Hematopoietic multipotent progenitor cell treated with erythropoietin and hydrocortisone succinate and interleukin-3 and kit ligand, for 8 days (in vitro differentiated cells): ENCODE results near the gene RAB3IL1.

Source experiments
- DNase-seq: peaks from one replicate; pipeline ENCODE4 v3.0.0-alpha.2; 2015

RAB3IL1 gene

DNA sequence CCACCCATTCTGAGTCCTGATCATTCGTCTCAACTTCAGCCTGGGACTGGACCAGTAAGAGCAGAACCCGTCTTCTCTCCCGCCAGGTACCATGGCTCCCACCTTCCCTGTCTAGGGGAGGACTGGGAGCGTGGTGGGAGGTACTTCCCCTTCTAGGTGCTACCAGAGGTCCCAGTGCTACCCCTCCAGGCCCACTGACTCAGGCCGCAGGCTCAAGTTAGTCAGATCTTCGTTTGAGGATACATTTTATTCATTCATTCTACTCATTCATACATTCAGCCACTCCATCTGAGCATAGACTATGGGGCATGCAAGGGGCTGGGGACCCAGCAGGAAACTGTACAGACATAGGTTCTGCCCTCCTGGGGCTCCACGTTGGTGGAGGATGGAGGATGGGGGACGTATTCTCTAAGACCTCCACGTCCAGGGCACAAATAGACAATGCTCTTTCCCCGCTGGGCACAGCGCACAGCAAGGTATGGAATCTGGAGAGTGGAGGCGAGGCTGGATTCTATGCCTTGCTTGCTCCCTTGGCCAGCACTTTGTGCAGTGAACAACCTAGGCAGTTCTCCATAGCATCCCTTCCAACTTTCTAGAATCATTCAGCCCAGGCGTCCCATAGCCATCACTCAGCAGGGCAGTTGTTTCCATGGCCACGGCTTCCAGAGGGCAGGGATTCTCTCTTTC lies 1.0 kb upstream of the RAB3IL1 start:
- no peak for DNase-seq

DNA sequence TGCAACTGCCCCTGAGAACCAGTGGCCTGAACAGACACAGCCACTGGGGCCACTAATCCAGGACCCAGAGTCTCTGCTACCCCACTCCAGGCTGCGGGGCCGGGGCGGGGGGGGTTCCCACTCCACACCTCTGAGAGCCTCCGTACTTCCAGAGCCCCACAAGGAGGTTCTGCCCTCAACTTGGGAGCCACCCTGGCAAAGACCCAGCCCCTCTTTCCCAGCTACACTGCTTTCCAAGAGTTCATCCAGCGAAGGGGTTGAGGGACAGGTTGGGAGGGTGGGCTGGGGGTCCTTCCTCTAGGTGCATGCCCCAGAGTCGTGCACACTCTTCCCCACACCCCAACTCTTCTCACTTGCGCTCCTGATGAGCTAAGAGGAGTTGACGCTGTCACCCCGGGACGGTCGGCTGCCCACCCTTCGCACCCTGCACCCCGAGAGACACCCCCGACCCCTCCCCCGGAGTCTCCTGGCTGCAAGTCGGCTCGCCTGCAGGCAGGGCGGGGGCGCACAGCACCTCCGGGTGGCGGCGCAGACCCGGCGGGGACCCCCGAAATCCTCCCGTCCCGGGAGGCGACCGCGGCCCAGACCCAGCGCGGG lies 531 bp downstream of the RAB3IL1 start:
- DNase-seq = no peak

DNA sequence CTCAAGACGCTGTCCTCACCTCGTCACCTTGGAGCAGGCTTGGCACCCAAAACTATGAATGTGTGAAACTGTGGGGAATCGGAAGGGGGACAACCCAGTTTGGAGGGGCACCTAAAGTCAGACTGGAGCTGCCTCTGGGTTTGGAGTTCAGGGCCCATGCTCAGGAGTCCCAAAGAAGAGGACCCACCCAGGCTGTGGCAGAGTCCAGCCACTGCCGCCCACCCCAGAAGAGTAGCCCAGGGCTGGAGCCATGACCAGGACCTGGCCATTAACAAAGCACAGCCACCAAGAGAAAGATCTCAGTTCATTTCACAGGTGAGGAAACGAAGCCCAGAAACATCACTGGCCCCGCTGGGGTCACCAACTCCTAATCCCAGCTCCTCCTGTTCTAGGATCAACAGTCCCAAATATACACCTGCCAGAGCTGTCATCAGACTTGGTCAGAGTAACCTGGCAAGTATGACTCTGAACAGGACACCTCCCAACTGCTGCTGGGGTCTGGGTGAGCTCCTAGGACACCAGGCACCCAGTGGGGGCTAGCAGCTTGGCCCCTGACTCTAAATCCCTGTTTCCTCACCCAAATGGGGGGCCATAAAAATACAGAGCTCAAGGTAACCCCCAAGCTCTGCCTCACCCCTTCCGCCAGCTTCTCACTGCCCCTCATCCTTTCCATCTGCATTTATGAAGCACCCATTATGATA lies 2.7 kb downstream of the RAB3IL1 start:
- DNase-seq = no peak

DNA sequence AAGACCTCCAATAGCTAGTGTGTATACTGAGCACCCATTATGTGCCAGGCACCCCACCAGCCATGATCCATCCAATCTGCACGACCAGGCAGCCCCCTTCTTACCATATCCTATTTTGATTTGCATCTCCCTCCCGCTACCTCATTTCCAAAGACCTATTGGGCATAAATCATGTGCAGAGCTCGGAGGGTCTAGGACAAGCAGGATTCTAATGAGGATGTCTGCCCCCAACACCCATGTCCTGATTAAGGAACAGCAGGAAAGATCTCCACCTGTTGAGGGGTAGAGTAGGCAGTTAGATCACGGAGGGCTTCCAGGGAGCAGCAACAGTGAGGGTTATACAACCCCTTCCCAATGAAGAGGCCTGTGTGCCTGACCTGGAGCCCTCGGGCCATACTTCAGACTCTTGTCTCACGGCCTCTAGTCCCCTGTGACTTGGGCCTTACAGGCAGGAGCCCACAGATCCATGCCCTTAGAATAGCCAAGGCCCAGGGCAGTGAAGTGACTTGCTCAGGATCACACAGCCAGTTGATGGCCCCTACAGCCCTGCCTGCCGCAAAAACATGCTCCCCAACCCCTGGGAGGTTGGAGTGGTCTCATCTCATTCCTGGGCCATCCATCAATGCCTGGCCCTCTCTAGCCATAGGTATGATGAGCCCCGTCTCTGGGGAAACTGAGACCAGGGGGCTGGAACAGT lies 3.5 kb downstream of the RAB3IL1 start:
- no peak for DNase-seq

DNA sequence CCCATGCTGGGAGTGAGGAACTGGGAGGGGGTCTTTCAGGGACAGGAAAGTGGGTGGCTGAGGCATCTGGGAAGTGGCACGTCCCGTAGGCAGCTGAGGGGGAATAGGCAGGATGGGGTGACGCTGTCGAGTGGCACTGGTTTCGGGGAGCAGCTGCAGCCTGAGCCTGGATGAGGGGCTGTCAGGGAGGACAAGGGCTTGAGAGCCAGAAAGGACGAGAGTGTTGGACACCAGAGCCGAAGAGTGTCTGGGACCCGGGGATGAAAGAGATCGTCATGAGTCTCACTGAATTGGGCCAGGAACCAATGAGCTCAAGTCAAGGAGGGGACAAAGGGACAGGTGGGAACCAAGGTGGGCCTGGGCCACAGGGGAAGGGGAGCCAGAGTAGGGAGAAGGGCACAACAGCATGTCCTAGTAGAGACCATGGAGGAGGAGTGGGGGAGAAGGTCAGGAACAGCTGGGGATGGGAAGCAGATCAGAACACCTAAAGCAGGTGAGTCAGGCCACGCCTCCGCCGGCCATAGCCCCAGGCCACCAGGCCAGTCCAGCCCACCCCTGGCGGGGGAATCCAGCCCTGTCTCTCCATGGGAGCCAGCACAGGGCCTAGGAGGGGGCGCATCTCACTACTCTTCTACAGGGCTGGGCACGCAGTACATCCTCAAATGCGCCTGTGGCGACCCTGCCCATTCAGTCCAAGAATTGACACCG lies 4.2 kb downstream of the RAB3IL1 start:
- DNase-seq = no peak

DNA sequence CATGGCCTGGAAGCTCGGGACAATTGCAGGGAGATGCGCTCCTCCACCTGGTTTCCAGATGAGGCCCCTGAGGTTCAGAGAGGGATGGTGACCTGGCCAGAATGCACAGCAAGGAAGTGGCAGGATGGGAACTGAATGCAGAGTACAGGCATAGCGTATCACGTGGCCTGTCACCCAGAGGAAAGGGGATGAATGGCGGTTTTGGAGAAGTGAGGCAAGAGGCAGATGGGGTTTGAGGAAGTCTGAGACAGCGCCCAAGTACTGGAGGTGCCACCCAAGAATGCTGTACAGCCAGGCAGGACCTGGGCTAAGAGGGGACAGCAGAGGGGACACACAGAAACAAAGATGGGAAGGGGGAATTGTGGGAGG lies 4.9 kb downstream of the RAB3IL1 start:
- peak; percentile 15 for DNase-seq

DNA sequence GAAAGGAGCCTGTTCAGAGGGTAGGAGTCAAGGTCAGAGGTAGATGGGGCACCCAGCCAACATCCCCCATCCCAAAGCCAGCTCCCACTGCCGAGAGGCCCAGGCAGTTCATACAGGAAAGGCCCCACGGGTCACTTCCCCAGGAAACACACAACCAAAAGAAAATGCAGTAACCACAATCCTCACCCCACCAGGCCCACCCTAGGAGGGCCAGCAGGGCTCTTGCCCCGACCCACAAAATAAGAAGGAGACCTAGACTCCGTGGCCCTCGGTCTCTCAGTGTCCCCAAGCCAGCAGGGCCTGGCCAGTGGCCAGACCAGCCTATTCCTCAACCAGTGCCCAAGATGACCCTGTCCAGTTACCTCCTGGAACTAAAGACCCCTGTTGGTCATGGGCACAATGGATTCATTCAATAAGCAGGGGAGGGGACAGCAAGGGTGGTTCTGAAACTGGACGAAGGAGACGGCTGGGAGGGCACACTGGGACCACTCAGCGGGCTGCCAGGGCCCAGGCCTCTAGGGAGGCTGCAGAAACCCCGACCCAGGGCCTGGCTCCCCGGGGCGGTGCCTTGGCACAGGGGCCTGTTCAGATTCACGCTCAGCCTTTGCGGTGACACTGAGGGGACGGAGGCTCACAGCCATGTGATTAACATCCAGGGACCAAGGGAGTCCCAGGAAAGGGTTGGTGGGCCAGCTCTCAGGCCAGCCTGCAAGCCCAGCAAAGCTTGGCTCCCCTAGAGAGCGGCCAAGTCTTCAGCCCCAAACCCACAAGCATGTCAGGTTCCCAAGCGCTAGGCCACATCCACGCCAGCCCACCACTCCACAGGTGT lies 5.5 kb downstream of the RAB3IL1 start:
- no peak for DNase-seq

DNA sequence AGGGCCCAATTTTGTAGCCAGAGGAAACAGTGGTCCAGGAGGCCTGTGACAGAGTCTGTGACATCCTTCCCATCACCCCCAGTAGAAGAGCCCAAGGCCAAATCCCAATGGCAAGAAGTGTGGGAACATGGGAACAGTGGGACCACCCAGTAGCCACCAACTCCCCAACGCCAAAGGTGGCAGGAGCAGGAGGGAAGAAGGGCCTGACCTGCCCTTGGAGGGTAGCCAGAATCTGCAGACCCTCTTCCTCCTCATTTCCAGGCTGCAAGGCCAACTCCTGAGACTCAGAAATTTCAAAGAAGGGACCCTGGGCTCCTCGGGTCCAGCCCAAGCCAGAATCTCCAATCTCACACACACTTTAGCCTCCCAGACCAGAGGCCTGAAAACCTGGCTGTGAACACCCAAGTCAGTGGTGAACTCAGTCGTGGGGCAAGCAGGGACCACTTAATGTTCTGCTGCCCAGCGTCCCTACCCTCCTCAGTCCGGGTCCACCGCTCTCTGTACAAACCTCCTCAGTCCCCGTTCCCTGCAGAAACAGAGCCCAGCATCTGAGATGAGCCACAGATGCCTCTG lies 6.2 kb downstream of the RAB3IL1 start:
- DNase-seq = no peak

DNA sequence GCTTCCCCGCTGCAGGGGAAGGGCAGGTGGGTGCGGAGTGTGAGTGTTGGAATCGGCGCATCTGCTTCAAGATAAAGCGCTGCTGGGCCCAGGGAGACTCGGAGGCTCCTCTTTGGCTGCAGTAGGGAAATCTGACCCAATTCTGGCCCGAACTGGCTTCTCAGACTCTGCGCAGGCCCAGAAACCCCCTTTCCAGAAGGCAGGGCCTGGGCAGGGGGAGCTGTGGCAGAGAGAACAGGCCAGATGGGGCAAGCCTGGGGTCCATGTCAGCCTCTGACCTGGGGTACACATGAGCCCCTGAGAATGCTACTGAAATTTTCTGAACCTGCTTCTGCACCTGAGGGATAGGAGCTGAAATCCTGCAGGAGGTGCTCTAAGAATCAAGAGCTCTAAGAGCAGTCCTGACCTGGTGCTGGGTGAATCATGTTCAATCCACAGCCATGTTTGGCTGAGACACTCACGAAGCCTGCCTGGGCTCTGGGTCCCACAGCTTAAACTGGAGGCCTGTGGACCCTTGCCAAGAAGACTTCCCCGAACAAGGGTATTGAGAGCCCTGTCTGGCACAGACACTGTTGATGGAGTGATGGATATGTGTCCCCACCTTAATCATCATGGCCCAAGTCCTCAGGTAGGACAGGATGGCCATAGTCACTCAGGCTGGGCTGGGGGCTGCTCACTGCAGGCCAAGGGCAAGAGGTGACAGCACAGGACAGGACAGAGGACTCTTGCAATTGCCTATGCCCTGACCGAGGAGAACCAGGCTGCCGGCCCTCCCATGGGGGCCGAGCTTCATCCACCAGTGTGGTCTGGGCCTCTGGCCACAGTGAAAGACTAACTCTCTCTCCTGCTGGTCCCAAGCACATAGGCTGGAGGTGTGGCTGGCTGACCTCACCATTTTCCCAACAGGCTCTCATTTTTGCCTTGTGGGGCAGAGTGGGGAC lies 6.9 kb downstream of the RAB3IL1 start:
- no peak for DNase-seq

DNA sequence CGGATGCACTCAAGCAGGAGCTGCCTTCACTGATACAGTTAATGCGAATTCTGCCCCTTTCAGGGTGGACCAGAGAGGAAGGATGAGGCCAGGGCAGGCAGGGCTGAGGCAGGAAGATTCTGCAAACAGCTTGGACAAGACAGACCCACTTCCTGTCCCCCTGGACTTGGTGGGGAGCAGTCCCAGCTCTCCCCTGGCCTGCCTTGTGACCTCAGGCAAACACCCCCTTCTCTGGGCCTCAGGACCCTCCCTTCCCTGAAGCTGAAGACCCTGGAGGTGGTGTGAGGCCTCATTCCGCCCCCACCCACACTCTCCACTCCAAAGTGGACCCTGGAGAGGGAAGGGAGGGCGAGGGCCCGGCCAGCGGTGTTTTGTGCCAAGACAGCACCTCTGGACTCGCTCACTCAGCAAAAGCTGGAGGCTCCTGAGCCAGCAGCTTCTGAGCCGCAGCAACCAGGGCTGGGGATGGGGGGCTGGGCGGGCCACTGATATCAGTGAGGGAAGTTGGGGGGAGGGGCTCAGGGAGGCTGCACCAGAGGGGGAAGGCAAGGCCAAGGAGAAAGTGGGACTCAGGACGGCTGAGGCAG lies 8.5 kb downstream of the RAB3IL1 start:
- DNase-seq = no peak

DNA sequence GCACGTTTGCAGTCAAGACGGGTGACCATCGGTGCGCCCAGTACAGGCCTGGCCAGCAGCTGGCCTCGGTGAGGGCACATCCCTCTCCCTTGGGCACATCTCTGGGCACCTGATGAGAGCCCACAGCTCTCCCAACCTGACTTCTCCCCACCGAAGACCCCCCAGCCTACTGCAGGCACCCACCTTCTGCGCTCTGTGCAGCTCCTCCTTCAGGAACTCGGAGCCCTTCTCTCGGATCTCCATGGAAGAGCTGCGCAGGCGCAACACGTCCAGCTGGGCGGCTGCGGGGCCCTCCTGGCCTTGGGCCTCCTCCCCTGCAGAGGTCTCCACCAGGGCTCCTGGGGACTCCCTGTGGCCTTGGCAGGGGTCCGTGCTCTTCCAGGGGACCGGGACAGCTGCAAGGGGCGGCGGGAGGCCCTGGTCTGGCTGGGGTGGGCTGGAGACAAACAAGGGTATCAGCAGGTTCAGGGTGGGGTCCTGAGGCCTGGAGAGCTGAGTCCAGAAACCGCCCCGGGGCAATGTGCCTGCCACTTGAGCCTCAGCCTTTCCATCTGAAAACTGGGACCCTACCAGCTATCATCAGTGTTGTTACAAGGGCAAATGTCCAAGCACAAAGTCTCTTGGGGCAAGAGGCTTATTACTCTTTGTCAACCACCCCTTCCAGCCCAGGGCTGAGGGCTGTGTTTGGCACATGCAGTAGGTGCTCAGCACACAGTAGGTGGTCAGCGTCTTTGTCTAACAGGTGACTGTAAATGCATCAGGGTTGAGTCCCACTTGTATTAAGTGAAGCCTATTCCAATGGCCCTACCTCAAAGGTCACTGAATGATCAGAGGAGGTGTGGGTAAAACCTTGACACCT lies 9.3 kb downstream of the RAB3IL1 start:
- DNase-seq = no peak

DNA sequence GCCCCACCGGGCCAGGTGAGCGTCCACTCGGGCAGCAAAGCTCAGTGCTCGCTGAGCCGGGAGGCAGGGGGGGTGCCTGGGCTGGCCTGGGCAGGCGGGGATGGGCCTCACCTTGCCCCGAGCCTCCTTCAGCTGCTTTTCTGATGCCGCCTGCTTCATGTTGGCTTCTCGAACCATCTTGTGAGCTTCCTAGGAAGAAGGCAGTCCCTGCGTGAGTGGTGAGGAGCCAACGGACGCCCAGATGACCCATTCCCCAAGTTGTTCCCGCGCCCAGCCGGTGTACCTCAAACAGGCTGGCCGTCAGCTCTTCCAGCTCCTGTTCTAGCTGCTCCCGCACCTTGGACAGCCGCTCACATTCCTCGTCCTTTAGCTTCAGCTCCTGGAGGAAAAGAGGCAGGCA lies 10.1 kb downstream of the RAB3IL1 start:
- no peak for DNase-seq

DNA sequence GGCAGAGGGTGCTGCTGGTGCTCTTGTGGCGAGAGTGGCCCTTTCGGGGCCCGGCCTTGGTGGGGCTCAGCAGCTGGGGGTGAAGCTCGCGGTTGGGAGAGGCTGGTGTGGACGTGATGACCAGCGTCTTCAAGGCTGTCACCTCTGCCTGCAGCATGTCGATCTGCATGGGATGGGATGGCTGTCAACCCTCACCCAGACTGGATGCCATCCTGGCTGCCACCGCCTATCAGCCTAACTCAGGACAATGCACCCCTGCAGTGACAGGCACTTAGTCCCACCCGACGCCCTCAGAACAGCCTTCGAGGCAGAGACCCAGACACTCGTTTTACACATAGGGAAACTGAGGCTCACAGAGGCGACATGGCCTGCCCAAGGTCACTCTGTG lies 10.8 kb downstream of the RAB3IL1 start:
- no peak for DNase-seq

DNA sequence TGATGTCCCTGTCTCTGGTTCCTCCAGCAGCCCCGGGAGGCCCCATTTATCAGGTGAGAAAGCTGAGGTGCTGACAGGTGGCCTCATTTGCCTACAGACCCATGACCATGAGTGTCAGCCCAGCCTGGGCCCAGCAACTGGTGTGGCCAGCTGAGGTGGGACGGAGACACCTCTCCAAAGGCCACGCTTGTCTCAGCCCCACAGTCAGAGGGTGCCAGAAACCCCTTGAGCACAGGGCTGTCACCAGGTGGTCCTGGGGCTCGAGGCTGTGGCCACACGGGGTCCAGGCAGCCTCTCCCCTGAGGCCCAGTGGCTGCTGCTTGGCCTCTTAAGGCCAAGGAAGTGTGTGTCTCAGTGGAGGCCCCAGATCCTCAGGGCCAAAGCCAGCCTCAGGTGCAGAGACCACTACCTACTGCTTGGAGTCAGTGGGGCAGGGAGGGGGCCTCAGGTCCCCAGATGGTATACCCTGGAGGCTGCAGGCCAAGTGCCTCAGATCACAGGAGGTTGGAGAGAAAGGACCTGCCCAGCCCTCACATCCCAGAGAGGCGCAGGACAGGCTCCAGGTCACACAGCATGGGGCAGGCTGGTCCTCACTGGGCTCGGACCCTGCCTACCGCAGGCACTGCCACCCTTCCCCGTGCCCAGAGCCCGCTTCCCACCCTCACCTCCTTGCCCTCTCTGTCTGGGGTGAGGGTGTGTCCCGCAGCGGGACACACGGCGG lies 11.4 kb downstream of the RAB3IL1 start:
- no peak for DNase-seq

DNA sequence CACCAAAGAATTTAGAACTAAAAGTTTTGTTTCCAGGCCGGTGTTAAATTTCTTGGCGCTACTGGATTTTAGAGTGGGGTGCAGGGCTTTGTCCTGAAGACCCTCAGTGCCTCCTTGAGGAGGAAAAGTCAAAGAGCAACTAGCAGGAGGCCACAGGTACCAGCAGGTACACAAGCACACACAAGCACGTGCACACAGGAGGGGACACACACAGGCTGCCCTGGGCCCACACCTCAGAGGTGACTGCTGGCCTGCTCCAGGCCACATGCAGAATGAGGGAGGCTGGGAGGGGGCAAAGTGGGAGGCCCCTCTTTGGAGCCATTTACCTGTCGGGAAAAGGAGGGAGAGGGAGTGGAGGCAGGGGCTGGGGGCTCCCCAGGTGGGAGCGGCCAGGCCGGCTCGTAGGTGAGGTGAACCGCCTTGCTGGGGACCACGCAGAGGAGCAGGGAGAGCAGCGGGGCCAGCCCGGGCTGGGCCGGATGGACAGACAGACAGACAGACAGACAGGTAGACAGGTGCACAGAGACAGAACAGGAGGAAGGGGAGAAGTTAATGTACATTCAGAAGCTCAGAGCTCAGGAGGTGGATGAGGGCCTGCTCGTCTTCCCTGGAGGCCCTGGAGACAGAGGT lies 12.2 kb downstream of the RAB3IL1 start:
- no peak for DNase-seq

DNA sequence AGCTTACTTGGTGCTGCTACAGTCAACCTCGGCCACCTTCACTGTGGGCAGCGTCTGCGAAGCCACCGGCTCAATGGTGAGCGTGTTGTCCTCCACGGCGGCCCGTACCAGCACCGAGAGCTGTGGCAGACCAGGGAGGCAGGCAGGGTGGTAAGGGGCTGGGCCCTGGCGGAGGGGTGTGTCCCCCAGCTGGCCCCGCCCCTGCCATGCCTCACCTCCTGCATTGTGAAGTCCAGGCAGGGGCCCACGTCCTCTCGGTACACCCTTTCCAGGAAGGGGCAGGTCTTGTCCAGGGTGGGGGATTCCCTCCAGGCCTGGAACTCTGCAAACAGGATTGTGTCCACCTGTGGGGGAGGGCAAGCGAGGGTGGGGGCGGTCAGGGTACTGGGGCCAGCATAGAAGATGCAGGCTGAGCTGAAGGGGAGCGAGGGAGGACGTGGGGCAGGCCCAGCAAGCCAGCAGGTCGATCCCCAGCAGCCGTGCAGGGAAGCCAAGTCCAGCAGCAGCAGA lies 12.8 kb downstream of the RAB3IL1 start:
- peak; percentile 24 for DNase-seq

DNA sequence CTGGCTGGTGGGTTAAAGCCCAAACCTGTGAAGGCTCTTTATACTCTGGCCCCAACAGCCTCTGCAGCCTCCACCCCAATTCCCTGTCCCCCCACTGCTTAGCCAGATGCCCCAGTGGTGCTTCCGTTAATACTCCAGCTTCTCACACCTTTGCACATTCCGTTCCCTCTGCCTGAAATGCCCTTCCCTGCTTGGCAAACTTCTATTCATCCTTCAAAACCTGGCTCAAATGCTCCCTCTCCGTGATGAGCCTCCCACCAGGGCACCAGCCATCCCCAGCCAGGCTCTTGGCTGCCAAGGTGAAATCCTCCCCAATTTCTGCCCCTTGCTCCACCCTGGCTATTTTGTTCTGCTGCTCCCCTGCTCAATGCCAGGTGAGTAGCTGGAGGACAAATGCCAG lies 13.5 kb downstream of the RAB3IL1 start:
- DNase-seq = no peak

DNA sequence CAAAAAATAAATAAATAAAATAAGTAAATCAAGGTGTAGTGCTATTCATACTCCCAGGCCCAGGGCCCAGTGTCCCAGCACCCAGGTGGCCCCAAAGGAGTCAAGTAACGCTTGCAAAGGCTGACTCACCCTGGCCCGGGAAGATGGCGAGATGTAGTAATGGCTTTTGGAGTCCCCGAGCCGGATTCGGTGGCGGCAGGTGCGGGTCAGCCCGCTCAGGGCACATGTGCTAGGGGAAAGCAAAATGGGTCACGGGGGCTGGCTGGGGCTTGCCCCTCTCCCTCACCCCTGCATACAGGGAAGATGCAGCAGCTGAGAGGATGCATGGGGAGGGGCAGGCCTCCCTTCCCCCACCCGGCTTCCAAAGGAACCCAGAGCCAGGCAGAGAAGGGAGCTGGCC lies 15.1 kb downstream of the RAB3IL1 start:
- no peak for DNase-seq
